Keratinocyte (primary cell): ENCODE measurements around the gene CDKN1C.

ENCODE experiments used
- EZH2 ChIP-seq: IDR thresholded peaks from one replicate; pipeline ENCODE4 v1.6.1; 2012; ENCODE audit warnings: inconsistent platforms, mild to moderate bottlenecking, low read length, moderate library complexity
- TF ChIP-seq, protein P1 (sequence below), 3 experiments: IDR thresholded peaks in 1 of 3; conservative IDR thresholded peaks in 1 of 3; optimal IDR thresholded peaks in 1 of 3; 2 replicates in 2 of 3; 3 replicates in 1 of 3; pipeline versions ENCODE3 to v1.5.1; 2011; ENCODE audit warnings: low read length in 3 of 3, mild to moderate bottlenecking in 3 of 3, moderate library complexity in 2 of 3, control low read depth in 1 of 3, inconsistent platforms in 1 of 3; ENCODE audit not compliant: insufficient read depth in 2 of 3; ENCODE audit errors: extremely low read depth in 1 of 3

DNA sequence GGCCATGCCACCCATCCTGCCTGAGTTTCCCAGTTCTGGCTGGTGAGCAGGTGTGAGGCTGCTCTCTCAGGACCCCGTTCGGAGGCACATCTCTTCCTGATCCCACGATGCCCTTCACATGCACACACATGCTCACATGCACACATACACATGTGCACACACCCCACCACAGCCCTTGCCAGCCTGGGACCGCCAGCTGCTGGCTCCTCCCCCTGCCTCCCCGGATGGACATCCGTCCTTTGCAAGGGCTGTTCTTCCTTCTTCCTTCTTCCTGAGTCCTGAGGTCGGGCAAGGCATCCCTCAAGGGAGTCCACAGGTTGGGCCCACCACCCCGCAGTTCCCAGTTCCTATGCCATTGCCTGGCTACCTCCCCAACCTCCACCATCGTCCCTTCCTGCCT is 10.5 kb upstream of the CDKN1C start:
- TF ChIP-seq, protein P1, sequence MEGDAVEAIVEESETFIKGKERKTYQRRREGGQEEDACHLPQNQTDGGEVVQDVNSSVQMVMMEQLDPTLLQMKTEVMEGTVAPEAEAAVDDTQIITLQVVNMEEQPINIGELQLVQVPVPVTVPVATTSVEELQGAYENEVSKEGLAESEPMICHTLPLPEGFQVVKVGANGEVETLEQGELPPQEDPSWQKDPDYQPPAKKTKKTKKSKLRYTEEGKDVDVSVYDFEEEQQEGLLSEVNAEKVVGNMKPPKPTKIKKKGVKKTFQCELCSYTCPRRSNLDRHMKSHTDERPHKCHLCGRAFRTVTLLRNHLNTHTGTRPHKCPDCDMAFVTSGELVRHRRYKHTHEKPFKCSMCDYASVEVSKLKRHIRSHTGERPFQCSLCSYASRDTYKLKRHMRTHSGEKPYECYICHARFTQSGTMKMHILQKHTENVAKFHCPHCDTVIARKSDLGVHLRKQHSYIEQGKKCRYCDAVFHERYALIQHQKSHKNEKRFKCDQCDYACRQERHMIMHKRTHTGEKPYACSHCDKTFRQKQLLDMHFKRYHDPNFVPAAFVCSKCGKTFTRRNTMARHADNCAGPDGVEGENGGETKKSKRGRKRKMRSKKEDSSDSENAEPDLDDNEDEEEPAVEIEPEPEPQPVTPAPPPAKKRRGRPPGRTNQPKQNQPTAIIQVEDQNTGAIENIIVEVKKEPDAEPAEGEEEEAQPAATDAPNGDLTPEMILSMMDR (optimal IDR thresholded peaks at IDR 0.05 in 1 of 3, IDR thresholded peaks at IDR 0.05 in 1 of 3, conservative IDR thresholded peaks at IDR 0.05 in 1 of 3; ENCODE audit: extremely low read depth in 1 of 3, insufficient read depth in 2 of 3, low read length in 3 of 3), result no peak
- TF ChIP-seq EZH2, result no peak
